Measurements from ENCODE around the gene FRS2.

The FRS2 gene

DNA sequence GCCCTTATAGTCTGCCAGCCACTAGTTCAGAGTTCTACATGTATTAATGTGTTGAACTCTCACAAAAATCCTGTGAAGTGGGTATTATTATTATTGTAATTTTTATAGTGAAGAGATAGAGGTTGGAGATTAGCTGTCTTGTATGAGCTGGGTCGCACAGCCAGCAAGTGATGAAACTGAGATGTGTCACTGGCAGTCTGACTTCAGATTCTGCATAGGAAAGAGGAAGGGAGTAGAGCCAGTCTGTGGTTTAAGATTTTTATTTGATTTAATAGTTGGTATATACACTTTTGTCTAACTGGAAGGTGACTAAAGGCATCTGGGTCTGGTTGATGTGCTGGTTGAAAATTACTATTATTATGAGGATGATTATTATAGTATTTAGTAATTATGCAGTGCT, 5.8 kb upstream of the FRS2 start:
- DNase-seq (ENCODE audit: low read depth) = no peak

DNA sequence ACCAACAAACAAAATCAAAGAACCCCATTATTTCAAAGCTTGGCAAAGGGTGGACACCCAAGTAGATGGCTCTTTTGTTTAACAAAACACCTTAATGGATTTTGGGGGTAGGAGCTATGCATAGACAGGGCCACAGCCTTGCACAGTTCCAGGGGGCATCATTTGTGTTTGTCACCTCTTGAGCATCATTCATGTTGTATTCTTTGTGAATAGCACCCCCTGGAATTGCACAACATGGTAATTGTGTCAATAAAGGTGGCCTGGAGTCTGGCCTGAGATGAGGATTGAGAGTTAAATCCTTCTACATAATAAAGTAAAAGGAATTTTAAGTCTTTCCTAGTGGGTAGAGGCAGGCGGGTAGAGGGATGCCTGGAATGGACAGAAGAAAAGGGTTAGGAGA, 3.3 kb upstream of the FRS2 start:
- no peak for DNase-seq (ENCODE audit: low read depth)

DNA sequence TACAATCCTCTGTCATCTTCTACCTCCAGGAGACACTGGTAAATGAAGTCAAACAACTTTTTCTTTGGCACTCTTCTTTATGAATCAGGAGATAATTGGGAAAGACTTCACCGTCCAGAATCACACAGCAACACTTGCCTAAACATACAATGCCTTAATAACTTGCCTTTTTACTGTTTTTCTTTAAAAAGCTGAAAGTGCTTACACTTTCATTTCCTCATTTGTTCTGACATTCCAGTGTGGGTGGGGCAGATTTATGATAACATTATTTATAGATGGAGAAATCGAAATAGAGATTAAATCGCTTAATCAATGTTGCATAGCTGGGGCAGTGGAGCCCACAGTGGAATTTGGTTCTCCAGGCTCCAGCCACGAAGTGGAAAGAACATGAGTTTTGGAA, 2.8 kb upstream of the FRS2 start:
- DNase-seq (ENCODE audit: low read depth) = no peak

DNA sequence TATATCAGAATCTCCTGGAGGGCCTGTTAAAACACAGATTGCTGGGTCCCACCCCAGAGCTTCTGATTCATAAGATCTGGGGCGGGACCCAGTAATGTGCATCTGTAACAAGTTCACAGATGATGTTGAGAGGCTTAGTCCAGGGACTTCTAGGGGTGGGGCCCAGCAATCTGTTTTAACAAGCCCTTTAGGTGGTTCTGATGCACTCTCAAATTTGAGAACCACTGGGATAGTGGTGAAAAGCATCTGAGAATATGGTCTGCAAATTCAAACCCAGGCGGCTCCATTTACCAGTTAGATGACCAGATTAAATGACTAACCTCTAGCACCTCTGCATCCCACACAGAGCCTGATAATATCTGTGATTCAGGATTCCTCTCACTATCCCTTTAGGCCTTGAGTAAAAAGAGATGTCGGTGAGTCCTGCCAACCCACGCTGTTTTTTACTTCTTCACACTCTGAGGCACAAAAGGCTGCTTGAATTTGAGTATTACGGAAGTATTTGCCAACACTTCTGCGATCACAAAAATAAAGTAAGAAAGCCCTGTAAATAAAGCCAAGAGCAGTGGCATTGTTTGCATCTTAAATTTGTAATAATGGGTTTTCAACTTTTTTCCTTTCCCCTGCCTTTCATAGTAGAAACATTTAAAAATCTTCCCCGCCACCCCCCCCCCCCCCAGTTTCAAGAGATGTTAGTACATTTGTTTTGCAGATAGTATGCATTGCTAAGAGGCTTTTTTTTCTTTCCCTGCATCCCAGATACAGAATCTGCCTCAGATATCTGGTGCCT, 1.8 kb upstream of the FRS2 start:
- DNase-seq (ENCODE audit: low read depth) = no peak

DNA sequence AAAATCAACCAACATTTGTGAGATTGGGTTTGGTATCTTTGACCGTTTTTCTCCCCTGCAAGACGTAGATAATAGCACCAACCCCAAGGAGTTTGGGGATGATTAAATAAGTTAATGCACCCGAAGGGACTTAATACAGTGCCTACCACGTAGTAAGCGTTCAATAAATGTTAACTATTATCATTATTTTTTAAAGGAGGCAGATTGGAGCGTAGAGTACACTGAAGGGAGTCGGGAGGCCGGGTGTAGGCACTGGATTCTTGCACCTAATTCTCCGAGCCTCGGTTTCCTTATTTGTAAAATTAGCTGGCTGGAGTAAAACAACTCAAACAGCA, 367 bp upstream of the FRS2 start:
- DNase-seq (ENCODE audit: low read depth) = no peak

DNA sequence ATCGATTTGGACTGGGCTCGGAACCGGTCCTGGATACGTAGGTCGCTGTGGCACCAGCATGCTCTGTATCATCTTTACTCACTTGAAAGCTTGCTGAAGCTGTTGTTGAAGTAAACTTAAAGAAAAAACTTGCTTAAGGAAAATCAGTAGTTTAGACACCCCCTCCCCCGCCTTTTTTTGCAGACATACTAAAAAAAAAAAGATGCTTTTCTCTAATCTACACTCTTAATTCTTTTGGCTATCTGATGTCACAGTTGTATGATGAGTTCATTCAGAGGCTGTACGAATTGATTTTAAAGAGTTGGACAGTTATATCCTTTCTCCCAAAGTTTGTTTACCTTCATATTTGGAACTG, 865 bp downstream of the FRS2 start:
- no peak for DNase-seq (ENCODE audit: low read depth)

DNA sequence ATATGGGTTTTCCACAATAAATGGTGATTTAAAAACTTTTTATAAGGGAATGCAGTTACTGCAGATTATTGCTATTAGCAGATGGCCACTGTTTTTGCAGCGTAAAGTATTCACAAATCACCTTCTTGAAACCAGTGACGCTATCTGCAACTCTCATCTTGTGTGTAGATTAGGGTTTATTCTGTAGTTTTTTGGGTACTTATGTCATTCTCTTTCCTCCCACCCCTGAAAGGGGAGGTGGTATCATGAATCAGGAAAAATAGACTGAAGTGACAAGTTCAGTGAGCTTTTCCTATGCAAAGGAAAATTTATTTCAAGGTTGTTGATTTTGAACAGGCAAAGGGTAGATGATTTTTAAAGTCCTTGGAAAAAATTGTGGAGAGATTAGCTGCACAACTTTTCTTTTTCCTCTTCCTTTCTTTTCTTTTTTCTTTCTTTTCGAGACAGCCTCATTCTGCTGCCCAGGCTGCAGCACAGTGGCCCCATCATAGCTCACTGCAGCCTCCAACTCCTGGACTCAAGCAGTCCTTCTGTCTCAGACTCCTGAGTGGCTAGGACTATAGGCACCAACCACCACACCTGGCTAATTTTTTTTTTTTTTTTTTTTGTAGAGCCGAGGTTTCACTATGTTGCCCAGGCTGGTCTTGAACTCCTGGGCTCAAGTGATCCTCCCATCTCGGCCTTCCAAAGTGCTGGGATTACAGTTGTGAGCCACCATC, 1.6 kb downstream of the FRS2 start:
- DNase-seq (ENCODE audit: low read depth) = no peak

DNA sequence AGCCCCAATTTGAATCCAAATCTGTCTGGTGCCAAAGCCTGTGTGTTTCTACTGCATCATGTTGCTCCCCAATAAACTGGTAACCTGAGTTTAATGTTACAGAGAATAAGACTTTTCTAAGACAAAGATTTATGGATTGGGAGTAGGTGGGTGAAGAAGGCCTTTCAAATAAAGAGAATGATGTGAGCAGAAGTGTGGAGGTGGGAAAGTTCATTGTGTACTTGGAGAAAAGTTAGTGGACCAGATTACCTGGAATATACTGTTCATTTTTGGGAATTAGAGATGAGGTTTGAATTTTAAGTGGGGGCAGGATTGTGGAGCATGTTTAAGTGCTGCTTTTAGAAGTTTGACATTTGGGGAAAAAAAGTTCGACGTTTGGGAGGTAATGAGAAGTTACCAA, 3.1 kb downstream of the FRS2 start:
- no peak for DNase-seq (ENCODE audit: low read depth)

DNA sequence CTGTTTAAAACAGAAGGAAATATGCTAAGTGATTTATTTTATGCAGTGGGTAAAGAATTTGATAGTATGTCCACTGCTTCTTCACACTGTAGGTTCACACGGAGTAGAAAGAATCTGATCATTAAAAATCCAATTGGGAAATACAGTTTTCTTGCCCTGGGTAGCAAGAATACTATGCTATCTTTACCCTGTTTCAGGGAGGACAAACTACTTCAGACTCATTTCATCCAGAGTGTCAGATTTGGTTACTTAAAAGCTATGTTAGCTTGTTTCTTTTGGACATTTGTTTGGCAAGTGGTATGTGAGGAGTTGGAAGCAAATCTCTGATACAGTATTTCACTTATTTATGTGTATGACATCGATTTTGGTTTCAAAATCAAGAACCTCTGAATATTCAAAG, 4.3 kb downstream of the FRS2 start:
- DNase-seq (ENCODE audit: low read depth) = no peak

DNA sequence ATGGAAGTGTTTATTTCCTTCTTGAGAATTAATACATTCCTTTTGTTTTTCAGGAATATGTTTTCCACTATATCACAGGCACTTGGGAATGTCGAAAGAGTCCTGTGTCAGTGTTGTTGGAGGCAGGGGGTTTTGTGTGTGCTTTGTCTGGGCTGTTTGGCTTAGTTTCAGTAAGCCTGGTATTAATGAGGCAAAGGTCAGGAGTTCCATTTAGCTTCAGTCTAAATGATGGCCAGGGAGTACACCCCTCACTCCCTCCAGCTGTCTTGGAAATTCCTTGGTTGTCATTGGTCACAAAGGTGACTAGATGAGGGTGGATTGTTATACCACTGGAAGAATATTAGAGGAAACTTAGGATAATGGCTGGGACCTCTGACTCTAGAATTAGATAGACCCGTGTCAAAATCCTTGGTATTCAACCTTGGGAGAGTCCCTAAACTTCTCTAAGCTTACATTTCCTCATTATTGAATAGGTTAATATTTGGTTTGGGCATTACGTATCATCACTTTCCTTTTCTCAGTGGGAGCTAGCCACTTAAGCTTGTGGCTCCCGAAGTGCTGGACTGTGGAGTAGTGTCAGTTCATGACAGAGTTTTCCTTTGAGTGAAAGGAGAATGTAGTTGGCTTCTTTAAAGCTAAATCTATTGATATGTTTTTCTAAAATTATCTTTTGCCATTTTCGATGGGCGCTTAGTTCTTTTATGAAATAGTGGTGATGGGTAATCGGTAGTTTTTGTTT, 5.2 kb downstream of the FRS2 start:
- DNase-seq (ENCODE audit: low read depth) = peak; percentile 36

DNA sequence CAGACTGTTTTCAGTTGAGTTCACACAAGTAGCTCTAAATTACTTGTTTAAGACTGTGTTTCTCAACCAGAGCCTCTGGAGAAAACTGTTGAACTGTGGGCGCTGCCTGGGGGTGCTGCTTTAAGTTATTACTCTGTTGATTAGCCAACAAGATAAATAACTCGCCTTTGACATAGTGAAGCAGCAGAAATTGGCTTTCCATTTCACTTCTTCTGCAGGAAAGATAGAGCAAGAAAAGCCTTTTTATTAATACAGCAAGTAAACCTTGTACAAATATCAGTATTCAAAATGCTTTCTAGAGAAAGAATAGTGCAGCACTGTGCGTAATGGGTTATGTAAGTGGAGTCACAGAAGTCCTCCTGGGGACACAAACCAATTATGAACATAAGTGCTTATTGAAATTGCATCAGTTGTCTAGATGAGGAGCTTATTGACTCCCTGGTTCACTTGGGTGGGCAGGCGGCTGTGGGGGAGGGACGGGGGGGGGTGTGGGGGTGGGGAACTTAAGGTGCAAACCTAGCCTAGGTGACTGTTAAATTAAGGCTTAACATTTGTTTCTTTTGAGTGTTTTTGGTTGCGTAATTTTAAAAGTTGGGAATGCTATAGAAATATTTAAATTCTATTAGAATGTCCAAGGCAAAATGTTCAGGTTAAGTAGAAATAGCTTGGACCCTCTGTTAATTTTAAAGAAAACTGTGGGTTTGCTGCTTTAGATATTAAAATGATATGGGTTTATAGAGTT, 6.3 kb downstream of the FRS2 start:
- no peak for DNase-seq (ENCODE audit: low read depth)

DNA sequence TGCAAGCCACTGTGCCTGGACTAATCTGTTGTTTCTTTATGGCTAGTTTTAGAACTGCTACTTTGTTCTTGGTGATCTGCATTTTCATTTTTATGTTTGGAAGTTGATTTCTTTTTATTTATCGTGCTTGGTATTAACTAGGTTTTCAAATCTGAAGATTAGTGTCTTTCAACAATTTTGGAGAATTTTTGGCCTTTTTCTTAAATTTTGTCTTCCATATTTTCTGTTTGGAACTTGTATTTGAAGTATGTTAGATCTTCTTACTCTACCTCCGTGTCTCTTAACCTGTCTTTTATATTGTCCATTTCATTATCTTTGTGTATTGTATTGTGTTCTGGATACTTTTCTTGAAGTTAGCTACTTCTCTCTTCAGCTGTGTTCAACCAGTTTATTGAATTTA, 9.5 kb downstream of the FRS2 start:
- DNase-seq (ENCODE audit: low read depth) = no peak

DNA sequence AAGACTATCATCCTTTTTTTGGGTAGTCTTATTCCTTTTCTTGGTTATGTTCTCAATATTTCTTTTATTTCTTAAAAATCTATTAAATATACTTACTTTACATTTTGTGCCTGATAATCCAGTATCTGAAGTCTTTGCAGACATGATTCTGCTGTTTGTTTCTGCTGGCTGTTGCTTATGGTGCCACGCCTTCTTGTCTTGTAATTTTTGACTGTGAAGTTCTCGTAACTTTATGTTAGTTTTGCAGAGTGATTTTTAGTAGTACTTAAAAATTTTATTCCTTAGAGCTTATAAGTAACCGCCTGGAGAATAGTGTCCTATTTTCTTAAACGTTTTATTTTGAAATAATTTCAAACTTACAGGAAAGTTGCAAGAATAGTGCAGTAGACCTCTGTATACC, 10.5 kb downstream of the FRS2 start:
- DNase-seq (ENCODE audit: low read depth) = no peak

DNA sequence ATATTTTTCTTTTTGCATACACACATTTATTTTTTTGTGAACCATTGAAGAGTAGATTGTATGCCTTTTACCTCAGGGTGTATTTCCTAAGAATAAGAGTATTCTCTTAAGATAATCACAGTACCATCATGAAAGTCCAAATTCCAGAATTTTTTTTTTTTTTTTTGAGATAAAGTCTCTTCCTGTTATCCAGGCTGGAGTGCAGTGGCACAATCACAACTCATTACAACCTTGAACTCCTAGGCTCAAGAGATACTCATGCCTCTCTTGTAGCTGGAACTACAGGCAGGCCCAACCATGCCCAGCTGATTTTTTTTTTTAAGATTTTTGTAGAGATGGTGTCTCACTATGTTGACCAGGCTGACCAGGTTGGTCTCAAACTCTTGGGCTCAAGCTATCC, 10.9 kb downstream of the FRS2 start:
- no peak for DNase-seq (ENCODE audit: low read depth)

DNA sequence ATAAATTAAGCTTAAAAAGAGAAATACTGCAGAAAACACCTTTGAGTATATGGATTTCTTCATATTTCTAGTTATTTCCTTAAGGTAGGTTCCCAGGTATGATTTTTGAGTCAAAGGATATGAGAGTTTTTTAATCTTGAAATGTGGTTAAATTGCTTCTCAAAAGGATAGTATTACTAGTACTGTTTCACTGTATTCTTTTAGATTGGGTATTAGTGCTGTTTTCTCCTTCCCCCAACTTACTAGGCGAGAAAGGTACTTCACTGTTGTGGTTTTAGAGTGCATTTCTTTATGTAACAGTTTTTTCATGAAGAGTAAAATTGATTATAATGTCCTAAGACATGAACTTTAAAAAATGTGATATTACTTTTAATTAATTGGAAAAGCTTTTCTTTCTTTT, 13.5 kb downstream of the FRS2 start:
- DNase-seq (ENCODE audit: low read depth) = no peak

DNA sequence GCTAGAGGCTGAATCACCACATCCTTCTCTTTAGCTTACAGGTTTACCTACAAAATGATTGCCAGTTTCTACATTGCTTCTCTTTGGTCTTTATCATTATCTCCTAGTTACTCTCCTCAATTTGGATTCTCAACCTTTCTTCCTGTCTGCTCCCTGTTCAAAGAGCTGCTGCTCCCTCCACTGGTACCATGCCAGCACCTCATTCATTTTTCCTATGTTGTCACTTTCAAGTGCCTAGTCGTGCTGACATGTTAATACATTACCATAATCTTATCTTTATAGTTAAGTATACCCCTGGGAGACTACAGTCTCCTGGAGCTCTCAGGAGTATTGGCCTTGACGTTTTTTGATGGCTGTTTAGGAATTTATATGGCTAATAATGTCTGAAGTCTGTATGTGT, 14.2 kb downstream of the FRS2 start:
- DNase-seq (ENCODE audit: low read depth) = no peak

DNA sequence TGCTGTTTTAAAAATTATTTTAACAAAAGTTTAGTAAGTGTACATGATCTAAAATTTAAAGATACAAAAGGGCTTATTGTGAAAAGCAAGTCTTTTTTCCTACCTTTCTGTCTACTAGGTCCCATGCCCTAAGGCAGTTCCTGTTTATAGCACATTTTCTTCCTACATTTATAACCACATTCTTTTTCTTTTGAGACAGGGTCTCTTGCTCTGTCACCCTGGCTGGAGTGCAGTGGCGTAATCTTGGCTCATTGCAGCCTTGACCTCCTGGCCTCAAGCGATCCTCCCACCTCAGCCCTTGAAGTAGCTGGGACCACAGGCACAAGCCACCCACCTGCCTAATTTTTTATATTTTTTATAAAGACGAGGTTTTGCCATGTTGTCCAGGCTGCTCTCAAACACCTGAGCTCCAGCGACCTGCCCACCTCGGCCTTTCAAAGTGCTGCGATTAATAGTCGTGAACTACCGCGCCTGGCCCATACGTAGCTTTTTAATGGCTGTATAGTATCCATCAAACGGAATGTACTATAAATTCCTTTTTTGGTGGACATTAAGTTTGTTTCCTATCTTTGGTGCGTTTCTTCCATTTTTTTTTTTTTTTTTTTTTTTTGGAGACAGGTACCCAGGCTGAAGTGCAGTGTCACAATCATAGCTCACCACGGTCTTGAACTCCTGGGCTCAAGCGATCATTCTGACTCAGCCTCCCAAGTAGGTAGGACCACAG, 20.9 kb downstream of the FRS2 start:
- no peak for DNase-seq (ENCODE audit: low read depth)

DNA sequence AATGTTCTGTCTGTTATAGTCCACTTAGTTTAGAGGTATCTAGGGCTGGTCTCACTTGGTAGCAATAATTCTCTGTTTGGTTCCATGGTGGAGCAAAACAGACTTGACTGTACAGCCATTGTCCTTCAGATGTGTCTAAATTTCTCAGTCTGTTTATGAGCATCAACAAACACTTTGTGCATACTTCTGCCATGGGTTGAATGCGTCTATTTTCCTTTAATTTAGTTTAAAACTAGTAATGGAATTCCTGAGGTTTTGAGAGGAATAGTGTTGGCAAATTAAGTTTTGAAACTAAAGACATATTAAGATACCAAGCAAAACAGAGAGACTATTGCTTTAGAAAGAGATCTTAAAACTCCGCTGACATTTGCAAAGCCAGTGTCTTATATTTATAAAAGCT, 22.6 kb downstream of the FRS2 start:
- no peak for DNase-seq (ENCODE audit: low read depth)

DNA sequence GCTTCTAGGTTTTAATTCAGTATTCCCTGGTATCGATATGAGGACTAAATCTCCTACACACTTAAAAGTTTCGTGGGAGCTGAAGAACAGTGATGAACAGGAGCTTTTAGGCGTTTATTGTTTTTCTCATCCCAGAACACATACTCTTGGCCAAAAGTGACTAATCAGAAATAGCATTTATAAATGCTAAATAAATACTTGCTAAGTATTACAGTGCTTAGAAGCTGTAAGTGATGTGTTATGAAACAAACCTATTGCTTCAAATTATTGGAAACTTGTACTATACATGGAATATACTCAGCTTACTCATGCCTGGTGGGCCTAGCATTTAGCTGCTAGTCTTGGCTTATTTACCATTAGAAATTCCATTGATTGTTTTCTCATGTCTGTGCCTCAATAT, 24.9 kb downstream of the FRS2 start:
- DNase-seq (ENCODE audit: low read depth) = no peak

DNA sequence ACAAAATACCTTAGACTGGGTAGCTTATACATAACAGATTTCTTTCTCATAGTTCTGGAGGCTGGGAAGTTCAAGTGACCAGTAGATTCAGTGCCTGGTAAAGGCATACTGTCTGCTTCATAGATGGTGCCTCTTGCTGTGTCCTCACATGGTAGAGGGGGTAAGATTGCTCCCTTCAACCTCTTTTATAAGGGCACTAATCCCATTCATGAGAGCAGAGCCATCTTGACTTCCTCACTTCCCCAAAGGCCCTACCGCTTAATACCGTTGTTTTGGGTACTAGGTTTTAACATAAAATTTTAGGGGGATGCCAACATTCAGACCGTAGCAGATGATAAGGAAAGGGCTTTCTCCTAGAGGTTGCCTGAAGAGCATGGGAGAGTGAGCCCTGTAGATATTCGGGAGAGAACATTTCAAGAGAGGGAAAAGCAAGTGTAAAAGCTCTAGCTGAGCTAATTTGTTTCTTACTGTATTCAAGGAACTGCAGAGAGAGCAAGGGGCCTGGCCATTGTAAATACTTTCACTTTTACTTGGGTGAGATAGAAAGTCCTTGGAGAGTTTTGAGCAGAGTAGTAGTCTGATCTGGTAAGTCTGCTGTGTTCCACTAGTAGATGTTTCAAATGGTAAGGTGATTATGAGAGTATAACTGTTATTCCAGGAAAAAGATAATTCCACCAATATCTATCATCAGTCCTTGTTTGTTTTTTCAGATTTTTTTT, 27.3 kb downstream of the FRS2 start:
- DNase-seq (ENCODE audit: low read depth) = no peak

DNA sequence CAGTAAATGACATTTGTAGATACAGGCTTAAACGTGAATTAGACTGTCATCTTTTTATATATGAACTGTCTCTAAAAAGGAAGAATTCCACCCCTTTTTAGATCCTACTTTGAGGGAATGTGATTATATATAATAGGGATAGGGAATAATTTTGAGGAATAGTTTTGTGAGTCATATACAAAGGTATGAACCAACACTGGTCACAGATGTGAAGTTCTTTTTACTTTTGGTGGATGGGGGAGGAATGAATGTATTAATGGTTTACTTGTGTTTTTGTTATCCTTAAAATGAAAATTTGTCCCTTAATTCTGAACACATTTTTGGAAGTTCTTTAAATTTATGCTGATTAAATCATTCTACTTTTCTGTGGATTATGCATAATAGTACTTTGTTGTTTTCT, 30.4 kb downstream of the FRS2 start:
- DNase-seq (ENCODE audit: low read depth) = no peak
